ENCODE data around the gene KLF14. TPM values are rescaled to one million over a fixed set of nuclear protein-coding genes. Genes with fewer than 3 reads are reported as not detected.

The KLF14 gene
- total and polyA plus RNA-seq, 2 donors (not counting 3 experiments of a cell fraction or from before 2014, with no cell fraction given) = 0.01 TPM; not detected in 1

DNA sequence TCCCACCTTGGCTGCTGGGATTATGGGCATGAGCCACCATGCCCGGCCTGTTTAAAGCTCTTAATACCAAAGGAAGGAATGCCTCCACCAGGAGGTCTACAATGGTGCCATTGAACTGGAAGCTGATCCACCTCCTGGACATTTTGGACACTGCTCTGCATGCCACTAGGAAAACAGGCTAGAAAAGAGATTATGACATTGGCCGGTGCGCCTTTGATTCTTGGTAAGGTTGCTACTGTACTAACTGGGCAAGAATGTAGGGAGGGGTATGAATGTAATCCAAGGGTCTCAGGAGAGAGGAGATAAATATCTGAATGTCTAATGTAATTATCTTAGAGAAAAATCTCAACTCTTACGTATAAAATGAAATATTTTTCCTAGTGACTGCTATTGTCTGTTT lies 26.0 kb downstream of the KLF14 start:
- Histone ChIP-seq H3K4me1 (ENCODE audit: control insufficient read depth, extremely low read depth, insufficient read depth, low read length) (no peaks in the 10 kb centered on the region), H3K9me1 (replicated peaks; ENCODE audit: control insufficient read depth, extremely low read depth, insufficient read depth, low read length) (no peaks in the 10 kb centered on the region)
- BruUV-seq (replicated peaks) = no TSS peak

More for the DNA sequence above, 26.0 kb downstream of the KLF14 start:
- ChIA-PET CTCF (no interaction called here), POLR2A (no interaction called here)
- Histone ChIP-seq H3K9me3 (replicated peaks; ENCODE audit: control insufficient read depth, insufficient read depth, low read length) (no peaks in the 10 kb centered on the region), H3K36me3 (ENCODE audit: control insufficient read depth in 2 of 2, extremely low read depth in 1 of 2, insufficient read depth in 2 of 2, low read length in 2 of 2) (no peaks in the 10 kb centered on the region), H4K20me1 (replicated peaks; ENCODE audit: control insufficient read depth, extremely low read depth, insufficient read depth, low read length) (no peaks in the 10 kb centered on the region), H3K9ac (replicated peaks; ENCODE audit: extremely low read depth, insufficient read depth, low read length) (no peak overlapping the region), H3K4me3 (replicated peaks in 1 of 3; ENCODE audit: insufficient read depth in 1 of 3, low read depth in 1 of 3, low read length in 3 of 3) (no peak overlapping the region), H3K4me2 (ENCODE audit: insufficient read depth, low read length) (no peak overlapping the region), H3K79me2 (ENCODE audit: control insufficient read depth, insufficient read depth, low read length) (no peaks in the 10 kb centered on the region), H2AFZ (ENCODE audit: low read depth, low read length) (no peak overlapping the region), H3K27me3 (ENCODE audit: control insufficient read depth in 2 of 2, insufficient read depth in 2 of 2, low read length in 2 of 2) (peaks cover 6 to 21% of the 10 kb centered on the region in 2 experiments), H3K27ac (ENCODE audit: insufficient read depth, low read depth, low read length) (no peak overlapping the region)
- no peak for DNase-seq (ENCODE audit: low read depth, low spot score)
- intact Hi-C loops (cut with micrococcal nuclease) = no loop called here
- dilution Hi-C loops (cut with MboI; ENCODE audit: extremely low pct_ligation_motif_present, low sequenced_read_pairs) = no loop called here
- no peak for FAIRE-seq
- TF ChIP-seq GATA2 (IDR thresholded peaks at IDR 0.05; ENCODE audit: insufficient read depth, insufficient read length, low read depth, low read length) = no peak
- TF ChIP-seq POLR2A (IDR thresholded peaks at IDR 0.05; ENCODE audit: low read depth, low read length) = no peak
- TF ChIP-seq POLR2AphosphoS5 (IDR thresholded peaks at IDR 0.05; ENCODE audit: insufficient read depth, low read depth, low read length) = no peak
- TF ChIP-seq MAX (IDR thresholded peaks at IDR 0.05; ENCODE audit: insufficient read depth, insufficient read length) = no peak
- TF ChIP-seq, protein P1, sequence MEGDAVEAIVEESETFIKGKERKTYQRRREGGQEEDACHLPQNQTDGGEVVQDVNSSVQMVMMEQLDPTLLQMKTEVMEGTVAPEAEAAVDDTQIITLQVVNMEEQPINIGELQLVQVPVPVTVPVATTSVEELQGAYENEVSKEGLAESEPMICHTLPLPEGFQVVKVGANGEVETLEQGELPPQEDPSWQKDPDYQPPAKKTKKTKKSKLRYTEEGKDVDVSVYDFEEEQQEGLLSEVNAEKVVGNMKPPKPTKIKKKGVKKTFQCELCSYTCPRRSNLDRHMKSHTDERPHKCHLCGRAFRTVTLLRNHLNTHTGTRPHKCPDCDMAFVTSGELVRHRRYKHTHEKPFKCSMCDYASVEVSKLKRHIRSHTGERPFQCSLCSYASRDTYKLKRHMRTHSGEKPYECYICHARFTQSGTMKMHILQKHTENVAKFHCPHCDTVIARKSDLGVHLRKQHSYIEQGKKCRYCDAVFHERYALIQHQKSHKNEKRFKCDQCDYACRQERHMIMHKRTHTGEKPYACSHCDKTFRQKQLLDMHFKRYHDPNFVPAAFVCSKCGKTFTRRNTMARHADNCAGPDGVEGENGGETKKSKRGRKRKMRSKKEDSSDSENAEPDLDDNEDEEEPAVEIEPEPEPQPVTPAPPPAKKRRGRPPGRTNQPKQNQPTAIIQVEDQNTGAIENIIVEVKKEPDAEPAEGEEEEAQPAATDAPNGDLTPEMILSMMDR (IDR thresholded peaks at IDR 0.05; ENCODE audit: extremely low read depth in 1 of 2, insufficient read depth in 1 of 2, low read depth in 1 of 2, low read length in 2 of 2) = no peak
- TF ChIP-seq EZH2 (IDR thresholded peaks at IDR 0.05; ENCODE audit: borderline replicate concordance, low read depth, low read length, severe bottlenecking) = no peak
- TF ChIP-seq FOS (IDR thresholded peaks at IDR 0.05; ENCODE audit: borderline replicate concordance, insufficient read depth, low read length) = no peak
- no peak for TF ChIP-seq JUN (IDR thresholded peaks at IDR 0.05; ENCODE audit: borderline replicate concordance, insufficient read depth, insufficient read length, low read depth)
- TF ChIP-seq MYC (IDR thresholded peaks at IDR 0.05; ENCODE audit: low read depth, low read length) = no peak

Data from endothelial cell of umbilical vein (primary cell).